GM23248 (cell line): ENCODE data around the gene ARL6IP4.

Experiments
- EZH2 ChIP-seq: fragments of 200-600 bp; sonication (generic); IDR thresholded peaks from 2 replicates; pipeline ENCODE4 v1.6.1; 2018; ENCODE audit warnings: antibody characterized with exemption, mild to moderate bottlenecking; ENCODE audit not compliant: insufficient read depth, poor library complexity, severe bottlenecking
- EZH2phosphoT487 ChIP-seq: fragments of 200-600 bp; sonication (generic); IDR thresholded peaks from 2 replicates; pipeline ENCODE4 v1.6.1; 2018; ENCODE audit warnings: antibody characterized with exemption, moderate library complexity, mild to moderate bottlenecking, low read depth; ENCODE audit not compliant: insufficient read depth

DNA sequence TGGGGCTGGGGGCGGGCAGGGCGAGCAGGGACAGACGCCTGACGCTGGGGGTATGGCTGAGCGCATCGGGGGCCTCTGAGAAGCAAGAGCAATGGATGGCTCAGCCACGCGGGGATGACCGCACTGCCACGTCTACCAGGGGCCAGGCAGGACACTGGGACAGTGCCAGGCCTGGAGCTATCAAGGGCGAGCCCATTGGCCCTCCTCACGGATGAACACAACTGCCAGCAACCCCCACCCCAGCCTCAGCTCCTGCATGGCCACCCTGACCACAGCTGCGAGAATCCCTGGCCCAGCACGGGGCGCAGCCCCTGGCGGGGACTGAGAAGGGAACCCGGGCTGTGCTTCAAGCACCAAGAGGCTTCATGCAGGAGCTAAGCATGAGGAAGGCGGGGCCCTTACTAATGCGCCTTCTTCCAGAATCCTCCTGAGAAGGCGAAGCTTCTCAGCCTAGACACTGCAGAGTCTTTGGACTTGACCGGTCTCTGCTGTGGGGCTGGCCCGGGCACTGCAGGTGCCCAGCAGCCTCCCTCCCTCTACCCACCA lies 9.5 kb downstream of the ARL6IP4 start:
- TF ChIP-seq EZH2: no peak
- no peak for TF ChIP-seq EZH2phosphoT487
